ENCODE measurements around the gene KTN1. TPM values are rescaled to one million over a fixed set of nuclear protein-coding genes. Genes with fewer than 3 reads are reported as not detected.

Gene KTN1, protein sequence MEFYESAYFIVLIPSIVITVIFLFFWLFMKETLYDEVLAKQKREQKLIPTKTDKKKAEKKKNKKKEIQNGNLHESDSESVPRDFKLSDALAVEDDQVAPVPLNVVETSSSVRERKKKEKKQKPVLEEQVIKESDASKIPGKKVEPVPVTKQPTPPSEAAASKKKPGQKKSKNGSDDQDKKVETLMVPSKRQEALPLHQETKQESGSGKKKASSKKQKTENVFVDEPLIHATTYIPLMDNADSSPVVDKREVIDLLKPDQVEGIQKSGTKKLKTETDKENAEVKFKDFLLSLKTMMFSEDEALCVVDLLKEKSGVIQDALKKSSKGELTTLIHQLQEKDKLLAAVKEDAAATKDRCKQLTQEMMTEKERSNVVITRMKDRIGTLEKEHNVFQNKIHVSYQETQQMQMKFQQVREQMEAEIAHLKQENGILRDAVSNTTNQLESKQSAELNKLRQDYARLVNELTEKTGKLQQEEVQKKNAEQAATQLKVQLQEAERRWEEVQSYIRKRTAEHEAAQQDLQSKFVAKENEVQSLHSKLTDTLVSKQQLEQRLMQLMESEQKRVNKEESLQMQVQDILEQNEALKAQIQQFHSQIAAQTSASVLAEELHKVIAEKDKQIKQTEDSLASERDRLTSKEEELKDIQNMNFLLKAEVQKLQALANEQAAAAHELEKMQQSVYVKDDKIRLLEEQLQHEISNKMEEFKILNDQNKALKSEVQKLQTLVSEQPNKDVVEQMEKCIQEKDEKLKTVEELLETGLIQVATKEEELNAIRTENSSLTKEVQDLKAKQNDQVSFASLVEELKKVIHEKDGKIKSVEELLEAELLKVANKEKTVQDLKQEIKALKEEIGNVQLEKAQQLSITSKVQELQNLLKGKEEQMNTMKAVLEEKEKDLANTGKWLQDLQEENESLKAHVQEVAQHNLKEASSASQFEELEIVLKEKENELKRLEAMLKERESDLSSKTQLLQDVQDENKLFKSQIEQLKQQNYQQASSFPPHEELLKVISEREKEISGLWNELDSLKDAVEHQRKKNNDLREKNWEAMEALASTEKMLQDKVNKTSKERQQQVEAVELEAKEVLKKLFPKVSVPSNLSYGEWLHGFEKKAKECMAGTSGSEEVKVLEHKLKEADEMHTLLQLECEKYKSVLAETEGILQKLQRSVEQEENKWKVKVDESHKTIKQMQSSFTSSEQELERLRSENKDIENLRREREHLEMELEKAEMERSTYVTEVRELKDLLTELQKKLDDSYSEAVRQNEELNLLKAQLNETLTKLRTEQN (N-terminal part only)
- total RNA-seq (2014; rRNA removed; shearing (Covaris generic)) = 55.8 and 109 TPM in 2 replicates

DNA sequence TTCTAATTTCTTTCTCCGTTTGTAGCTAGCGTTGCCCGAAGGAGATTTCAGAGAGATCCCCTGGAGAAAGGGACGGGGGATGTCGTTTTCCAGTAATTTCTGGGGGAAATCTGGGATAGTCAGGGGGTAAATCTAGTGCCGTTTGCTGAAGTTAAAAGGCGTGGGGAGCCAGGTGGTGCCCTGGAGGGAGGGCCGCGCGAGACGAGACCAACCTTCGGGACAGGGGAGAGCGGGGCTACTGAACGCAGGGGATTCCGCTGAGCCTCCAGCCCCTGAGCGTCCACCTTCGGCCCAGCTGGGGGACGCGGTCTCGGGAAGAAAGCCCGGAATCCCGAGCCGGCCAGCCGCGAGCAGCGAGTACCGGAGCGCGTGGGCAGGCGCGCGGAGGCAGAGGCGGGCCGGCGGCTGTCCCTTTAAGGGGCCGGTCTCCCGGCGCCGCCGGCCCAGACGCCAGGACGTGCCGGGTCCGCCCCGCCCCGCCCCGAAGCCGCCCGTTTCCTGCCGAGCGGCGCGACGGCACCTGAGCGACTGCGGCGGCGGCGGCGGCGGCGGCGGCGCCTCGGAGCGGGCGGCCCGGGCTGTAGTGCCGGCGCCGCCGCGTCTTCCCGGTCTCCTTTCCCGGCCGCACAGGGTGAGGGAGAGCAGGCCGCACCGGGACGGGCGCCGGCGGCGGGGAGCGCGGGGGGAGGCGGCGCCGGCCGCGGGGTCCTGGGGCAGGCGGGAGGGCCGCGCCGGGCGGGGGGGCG lies at the start of gene KTN1:
KTN1 (plus strand) TSS at position 484 of the 746 bp plus-strand sequence. CDS start 31,842 bp downstream, outside the sequence.
- Histone ChIP-seq H3K36me3 (replicated peaks; ENCODE audit: control insufficient read depth, insufficient read depth, low read length) (no peaks in the 10 kb centered on the region), H3K4me3 (ENCODE audit: insufficient read depth, low read depth, low read length) (peak within 1 kb of the TSS; percentile 93), H3K27me3 (ENCODE audit: control insufficient read depth, insufficient read depth, low read length) (no peaks in the 10 kb centered on the region)
- DNase-seq = peak; percentile 92

DNA sequence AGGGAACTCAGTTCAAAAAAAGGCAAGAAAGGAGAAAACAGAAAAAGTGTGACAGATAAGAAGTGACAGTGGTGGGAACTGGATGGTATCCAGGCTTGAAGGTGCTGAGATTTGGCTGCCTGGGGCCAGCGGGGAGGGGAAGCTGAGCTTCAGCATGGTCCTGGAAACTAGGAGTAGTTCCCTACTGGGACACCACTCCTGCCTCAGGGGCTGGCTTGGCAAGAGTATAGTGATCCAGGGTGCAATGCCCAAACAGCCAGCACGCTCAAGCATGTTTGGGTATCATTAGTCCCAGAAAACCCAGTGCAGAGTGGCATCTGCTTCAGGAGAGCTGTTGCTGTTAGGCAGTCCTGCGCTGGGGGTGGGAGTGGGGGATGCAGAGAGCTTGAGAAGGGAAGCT lies 49.5 kb upstream of the KTN1 start:
- no peak for DNase-seq
- Histone ChIP-seq H3K27me3 (ENCODE audit: control insufficient read depth, insufficient read depth, low read length) (no peaks in the 10 kb centered on the region), H3K4me3 (ENCODE audit: insufficient read depth, low read depth, low read length) (no peak overlapping the region), H3K36me3 (replicated peaks; ENCODE audit: control insufficient read depth, insufficient read depth, low read length) (no peaks in the 10 kb centered on the region)

DNA sequence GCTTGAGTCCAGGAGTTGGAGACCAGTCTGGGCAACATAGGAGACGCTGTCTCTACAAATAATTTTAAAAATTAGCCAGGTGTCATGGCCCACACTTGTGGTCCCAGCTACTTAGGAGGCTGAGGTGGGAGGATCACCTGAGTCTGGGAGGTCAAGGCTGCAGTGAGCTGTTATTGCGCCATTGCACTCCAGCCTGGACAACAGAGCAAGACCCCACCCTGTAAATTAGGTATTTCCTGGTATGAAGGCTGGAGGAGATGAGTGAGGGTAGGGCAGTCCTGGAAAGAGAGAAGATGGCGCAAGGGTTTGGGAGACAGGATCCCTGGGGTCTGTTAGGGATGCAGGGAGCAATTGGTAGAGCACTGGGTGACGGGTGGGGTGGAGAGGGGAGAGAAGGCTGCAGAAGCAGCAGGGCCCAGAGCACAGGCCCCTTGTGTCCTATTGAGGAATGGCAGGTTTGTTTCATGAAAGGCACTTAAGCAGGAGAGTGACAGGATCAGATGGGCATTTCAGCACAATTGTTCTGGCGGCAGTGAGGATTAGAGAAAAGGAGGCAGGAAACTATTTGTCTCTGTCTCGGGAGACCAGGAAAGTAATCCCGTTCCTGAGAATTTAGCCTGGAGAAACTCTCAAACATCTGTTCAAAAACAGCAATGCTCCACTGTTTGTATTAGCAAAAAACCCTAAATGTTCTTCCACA lies 47.2 kb upstream of the KTN1 start:
- H3K27me3 ChIP-seq (ENCODE audit: control insufficient read depth, insufficient read depth, low read length) = no peaks in the 10 kb centered on the region
- peak; percentile 25 for DNase-seq
- H3K4me3 ChIP-seq (ENCODE audit: insufficient read depth, low read depth, low read length) = no peak overlapping the region
- H3K36me3 ChIP-seq (replicated peaks; ENCODE audit: control insufficient read depth, insufficient read depth, low read length) = no peaks in the 10 kb centered on the region

DNA sequence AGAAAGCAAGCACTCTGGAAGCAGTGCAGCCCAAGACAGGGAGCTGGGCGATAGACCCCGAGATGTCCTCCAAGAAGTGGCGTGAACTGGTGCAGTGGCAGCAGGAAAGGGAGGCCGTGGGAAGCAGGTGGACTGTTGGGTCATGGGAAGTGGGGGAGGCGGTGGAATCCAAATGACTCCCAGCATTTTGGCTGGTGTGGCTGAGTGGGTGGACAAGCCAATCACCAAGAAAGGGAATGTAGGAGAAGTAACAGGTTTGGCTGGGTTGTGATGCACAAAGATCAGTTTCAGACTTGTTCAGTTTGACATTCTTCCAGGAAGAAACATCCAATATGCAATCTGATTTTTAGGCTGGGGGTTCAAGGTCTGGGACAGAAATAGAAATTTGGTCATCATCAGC lies 46.0 kb upstream of the KTN1 start:
- DNase-seq = no peak
- no peaks in the 10 kb centered on the region for H3K27me3 ChIP-seq (ENCODE audit: control insufficient read depth, insufficient read depth, low read length)
- H3K36me3 ChIP-seq (replicated peaks; ENCODE audit: control insufficient read depth, insufficient read depth, low read length) = no peaks in the 10 kb centered on the region
- no peak overlapping the region for H3K4me3 ChIP-seq (ENCODE audit: insufficient read depth, low read depth, low read length)

DNA sequence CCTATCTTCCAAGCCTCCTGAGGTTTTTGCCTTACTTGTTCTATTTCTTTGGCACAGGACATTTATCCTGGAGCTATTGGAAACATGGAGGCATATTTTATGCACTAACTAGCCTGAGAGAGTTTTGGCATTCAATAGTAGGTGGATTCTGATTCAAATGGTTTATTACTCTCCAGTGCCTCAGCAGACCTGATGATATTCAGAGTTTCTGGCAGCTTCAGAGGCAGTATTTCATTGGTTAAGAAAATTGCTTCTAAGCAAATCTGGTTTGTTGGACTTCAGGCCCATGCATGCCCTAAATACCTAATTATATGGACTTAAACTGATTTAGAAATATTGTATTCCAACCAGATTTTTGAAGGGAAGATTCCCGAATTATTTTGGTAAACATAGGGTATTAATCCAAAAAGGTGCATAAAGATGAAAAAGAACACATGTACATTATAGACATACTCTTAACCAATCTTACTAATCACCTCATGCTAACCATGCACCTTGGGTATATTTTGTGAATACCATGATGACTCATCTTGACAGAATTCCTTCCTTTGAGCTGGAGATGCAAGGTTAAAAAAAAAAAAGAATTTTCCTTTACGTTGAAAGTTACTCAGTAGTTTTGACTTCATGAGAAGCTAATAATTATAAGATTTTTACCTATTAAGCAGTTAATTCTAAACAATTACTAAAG lies 44.3 kb upstream of the KTN1 start:
- H3K27me3 ChIP-seq (ENCODE audit: control insufficient read depth, insufficient read depth, low read length) = no peaks in the 10 kb centered on the region
- H3K36me3 ChIP-seq (replicated peaks; ENCODE audit: control insufficient read depth, insufficient read depth, low read length) = no peaks in the 10 kb centered on the region
- no peak for DNase-seq
- no peak overlapping the region for H3K4me3 ChIP-seq (ENCODE audit: insufficient read depth, low read depth, low read length)

DNA sequence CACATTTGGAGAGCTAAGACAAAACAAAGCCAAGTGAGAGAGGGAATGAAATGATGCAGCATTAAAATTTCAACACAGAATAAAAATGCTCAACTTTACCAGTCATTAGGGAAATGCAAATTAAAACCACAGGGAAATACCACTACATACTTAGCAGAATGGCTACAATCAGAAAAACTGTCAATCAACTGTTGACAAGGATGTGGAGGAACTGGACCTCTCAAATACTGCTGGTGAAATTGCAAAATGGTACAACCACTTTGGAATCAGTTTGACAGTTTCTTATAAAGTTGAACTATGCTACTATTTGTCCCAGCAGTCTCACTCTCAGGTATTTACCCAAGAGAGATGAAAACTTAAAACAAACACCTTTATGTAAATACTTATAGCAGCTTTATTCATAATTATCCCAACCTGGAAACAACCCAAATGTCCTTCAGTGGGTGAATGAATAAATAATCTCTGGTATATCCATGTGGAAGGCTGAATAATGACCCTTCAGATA lies 43.8 kb upstream of the KTN1 start:
- Histone ChIP-seq H3K4me3 (ENCODE audit: insufficient read depth, low read depth, low read length) (no peak overlapping the region), H3K27me3 (ENCODE audit: control insufficient read depth, insufficient read depth, low read length) (no peaks in the 10 kb centered on the region), H3K36me3 (replicated peaks; ENCODE audit: control insufficient read depth, insufficient read depth, low read length) (no peaks in the 10 kb centered on the region)
- no peak for DNase-seq

DNA sequence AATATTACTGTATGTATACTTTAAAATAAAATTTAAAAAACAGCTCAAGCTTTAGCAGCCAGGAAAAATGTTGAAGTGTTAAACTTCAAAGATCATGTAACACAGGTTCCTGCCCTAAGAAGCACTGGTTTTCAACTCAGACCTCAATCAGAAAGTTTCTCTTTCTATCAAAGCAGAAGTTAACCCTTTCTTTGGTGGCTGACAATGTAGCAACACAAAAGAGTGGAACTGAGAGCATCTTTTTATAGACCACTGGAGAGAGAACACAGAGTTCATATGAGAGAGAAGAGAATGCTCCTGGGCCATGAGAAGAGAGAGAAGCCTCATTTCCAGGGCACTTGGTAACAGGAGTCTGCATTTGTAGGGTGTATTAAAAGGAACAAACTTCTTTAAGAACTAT lies 42.2 kb upstream of the KTN1 start:
- DNase-seq = no peak
- H3K27me3 ChIP-seq (ENCODE audit: control insufficient read depth, insufficient read depth, low read length) = no peaks in the 10 kb centered on the region
- no peaks in the 10 kb centered on the region for H3K36me3 ChIP-seq (replicated peaks; ENCODE audit: control insufficient read depth, insufficient read depth, low read length)

DNA sequence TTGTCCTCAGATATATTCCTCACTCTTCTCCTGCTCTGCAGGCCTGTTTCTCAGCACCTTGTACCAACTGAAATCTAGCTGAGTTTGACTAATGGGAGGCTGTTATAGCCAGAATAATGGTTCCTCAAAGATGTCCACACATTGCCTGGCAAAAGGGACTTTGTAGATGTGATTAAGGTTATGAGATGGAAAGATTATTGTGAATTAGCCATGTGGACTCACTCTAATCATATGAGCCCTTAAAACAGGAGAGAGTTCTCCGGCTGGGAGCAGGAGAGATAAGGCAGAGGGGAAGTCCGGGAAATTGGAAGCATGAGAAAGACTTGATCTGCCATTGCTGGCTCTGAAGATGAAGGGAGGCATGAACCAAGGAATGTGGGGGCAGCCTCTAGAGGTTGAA lies 40.0 kb upstream of the KTN1 start:
- Histone ChIP-seq H3K36me3 (replicated peaks; ENCODE audit: control insufficient read depth, insufficient read depth, low read length) (no peaks in the 10 kb centered on the region), H3K27me3 (ENCODE audit: control insufficient read depth, insufficient read depth, low read length) (no peaks in the 10 kb centered on the region), H3K4me3 (ENCODE audit: insufficient read depth, low read depth, low read length) (no peak overlapping the region)
- DNase-seq = no peak

More for the DNA sequence above, 42.2 kb upstream of the KTN1 start:
- no peak overlapping the region for H3K4me3 ChIP-seq (ENCODE audit: insufficient read depth, low read depth, low read length)

DNA sequence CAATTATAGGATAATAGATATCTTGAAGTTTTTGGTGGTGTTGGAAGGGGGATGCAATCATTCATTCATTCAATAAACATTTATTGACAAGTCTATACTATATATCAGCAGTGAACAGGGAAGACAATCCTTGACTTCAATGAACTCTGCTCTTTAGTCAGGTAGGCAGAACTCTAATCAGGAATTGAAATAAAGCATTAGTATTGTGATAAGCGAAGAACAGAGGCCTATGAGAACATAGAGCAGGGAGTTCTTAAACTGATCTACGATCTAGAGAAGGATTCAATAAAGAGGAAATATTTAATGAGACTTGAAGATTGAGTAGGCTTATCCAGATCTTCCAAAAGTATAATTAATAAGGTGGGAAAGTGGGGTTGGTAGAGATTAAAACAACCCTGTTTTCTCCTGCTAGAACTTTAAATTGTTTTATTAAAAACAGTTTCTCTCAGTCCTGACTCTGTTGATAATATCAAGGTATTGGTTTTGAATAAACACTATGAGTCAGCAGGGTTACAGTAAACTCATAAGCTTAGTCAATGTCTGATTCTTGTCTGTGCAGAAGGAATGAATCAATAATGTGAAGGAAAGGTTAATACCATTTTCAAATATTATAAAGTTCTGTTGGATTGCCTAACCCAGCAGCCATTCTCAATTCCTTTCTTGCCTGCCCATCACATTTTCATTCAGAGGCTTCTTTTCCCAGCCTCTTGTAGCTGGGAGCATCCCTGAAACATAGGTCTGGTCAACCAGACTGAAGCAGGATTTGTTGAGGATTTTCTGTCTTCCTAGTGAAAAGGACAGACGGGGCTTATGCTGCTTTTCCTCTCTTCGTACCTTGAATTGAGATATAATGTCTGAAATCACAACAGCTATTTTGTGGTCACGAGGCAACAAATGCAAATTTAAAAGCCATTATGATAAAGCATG lies 38.9 kb upstream of the KTN1 start:
- Histone ChIP-seq H3K36me3 (replicated peaks; ENCODE audit: control insufficient read depth, insufficient read depth, low read length) (no peaks in the 10 kb centered on the region), H3K27me3 (ENCODE audit: control insufficient read depth, insufficient read depth, low read length) (no peaks in the 10 kb centered on the region), H3K4me3 (ENCODE audit: insufficient read depth, low read depth, low read length) (no peak overlapping the region)
- DNase-seq = no peak

DNA sequence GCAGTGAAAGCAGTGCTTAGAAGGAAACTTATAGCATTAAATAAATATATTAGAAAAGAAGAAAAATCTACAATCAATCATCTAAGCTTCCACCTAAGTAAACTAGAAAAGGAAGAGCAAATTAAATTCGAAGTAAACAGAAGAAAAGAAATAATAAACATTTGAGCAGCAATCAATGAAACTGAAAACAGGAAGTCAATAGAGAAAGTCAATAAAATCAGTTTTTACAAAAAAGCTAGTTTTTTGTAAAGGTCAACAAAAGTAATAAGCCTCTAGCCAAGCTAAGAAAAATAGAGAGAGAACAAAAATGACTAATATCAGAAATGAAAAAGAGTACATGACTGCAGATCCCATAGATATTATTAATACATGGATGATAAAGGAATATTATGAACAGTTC lies 34.2 kb upstream of the KTN1 start:
- Histone ChIP-seq H3K4me3 (ENCODE audit: insufficient read depth, low read depth, low read length) (no peak overlapping the region), H3K27me3 (ENCODE audit: control insufficient read depth, insufficient read depth, low read length) (no peaks in the 10 kb centered on the region), H3K36me3 (replicated peaks; ENCODE audit: control insufficient read depth, insufficient read depth, low read length) (no peaks in the 10 kb centered on the region)
- DNase-seq = no peak

DNA sequence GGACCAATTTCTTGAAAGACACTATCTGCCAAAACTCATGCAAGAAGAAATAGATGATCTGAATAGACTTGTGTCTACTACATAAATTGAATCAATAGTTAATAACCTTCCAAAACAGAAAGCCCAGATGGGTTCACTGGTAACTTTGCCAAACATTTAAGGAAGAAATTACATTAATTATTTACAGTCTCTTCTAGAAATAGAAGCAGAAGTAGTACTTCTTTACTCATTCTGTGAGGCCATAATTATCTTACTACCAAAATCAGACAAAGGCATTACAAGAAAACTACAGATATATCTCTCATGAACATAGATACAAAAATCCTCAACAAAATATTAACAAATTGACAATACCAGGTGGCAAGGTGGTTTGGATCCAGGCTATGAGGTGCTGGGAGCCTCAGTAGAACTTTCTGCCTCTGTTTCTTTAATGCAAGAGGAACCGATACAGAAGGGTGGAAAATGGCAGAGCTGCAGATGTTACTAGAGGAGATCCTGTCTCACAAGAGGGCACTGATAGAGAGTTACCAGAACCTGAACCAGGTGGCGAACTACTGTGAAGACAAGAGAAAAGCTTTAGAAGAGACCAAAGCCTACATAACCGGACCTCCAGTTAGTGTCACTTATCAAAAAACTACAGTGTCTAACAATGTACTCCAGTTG lies 33.7 kb upstream of the KTN1 start:
- Histone ChIP-seq H3K27me3 (ENCODE audit: control insufficient read depth, insufficient read depth, low read length) (no peaks in the 10 kb centered on the region), H3K4me3 (ENCODE audit: insufficient read depth, low read depth, low read length) (no peak overlapping the region), H3K36me3 (replicated peaks; ENCODE audit: control insufficient read depth, insufficient read depth, low read length) (no peaks in the 10 kb centered on the region)
- no peak for DNase-seq

Measured in H7 (cell line).